GM12872 (cell line): ENCODE results near the gene GALNT16.

Experiments used
- CTCF ChIP-seq: IDR thresholded peaks from 3 replicates; pipeline ENCODE4 v1.5.1; 2011; ENCODE audit warnings: low read depth, mild to moderate bottlenecking, low read length, moderate library complexity; ENCODE audit not compliant: insufficient read depth

GALNT16 gene

DNA sequence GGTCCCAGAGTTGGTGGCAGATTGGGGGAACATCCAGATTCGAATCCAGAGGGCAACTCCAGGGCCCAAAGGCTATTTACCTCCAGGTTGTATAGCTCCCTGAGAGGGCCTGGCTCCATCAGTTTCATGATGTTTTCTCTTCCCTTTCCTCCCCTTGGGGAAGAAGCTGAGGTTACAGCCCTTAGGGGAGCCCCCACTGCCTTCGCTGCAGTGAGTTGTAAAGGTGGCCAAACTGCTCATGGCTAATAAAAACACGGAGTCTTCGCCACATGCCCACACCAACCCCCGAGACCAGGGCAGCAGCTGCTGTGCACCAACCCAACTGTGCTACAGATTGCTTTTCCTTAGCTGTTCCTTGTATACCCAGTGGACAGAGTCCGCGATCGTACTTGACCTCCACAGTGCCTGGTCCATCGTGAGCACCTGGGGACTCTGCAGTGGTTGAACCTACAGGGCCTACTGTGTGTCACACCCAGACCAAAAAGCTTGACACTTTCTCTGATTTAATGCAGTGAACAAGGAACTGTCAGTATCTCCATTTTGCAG lies 20.9 kb downstream of the GALNT16 start:
- TF ChIP-seq CTCF: no peak

- TF ChIP-seq CTCF: no peak
These were observed 21.7 kb downstream of the GALNT16 start for GRCh38 chr14:69281450-69282169.

- no peak for TF ChIP-seq CTCF
These were observed 22.5 kb downstream of the GALNT16 start for GRCh38 chr14:69282448-69282847.

DNA sequence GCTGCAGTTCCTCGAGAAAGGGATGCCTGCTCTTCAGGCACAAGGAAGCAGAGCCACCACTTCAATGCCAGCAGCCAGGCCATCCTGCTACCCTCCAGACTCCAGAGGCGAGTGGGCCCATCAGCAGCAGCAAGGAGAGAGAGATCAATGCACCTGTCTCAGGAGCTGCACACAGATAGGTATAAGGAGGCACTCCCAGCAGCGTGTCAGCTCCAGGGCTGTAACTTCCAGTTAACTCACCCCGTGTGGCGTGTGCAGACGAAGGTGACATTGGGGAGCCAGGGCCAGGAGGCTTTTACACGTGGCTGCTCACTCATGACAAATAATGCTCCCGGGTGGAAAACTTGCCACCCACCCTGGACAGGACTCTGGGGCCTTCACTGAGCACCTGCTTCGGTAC lies 24.2 kb downstream of the GALNT16 start:
- TF ChIP-seq CTCF: no peak

DNA sequence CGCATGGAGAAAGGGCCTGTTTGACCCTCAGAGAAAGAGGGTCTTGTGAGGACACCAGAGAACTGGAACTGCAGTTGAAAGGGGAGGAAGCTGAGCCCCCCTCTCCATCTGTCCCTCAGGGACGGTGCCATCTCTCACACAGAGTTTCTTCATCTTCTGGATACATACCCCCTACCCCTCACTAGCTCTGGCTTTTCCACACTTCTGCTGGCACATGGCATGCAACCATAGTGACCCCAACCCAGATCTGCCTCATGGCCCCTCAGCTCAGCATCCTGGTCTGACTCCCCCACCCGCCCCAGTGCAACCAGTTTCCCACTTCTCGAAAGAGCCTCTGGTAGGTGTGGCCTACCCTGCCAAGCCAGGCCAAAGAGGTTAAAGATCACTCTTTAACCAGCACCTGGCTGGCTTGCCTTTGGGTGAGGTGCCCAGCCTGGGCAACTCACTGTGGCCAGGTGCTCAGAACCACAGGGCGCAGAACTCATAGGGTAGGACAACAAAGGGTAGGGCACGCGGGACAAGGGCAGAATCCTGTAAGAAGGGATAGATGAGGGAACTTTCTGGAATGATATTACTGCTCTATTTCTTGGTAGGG lies 25.8 kb downstream of the GALNT16 start:
- TF ChIP-seq CTCF: no peak

- TF ChIP-seq CTCF: 0 out of 3 replicates have a peak, but pooled peaks have one; percentile 6
These were observed 27.4 kb downstream of the GALNT16 start for GRCh38 chr14:69287098-69288010.
